ENCODE measurements around the gene GSKIP. TPM values are rescaled to one million over a fixed set of nuclear protein-coding genes. Genes with fewer than 3 reads are reported as not detected.
"Not testable (repeated sequence)": the region's sequence is repeated elsewhere in the genome, so short reads cannot be mapped to it uniquely, and the experiment has no call there.

The GSKIP gene
- 10 to 100 TPM; 16.0 to 24.7 TPM for total RNA-seq

- H3K36me3 Mint-ChIP-seq = peaks cover 9 to 23% of the 10 kb centered on the region in 2 donors
- DNase-seq (ENCODE audit: low spot score in 2 of 2) (peak; percentile 97), ATAC-seq (peak; percentile 85)
- H3K9me3 Mint-ChIP-seq = no peaks in the 10 kb centered on the region
- H3K27ac Mint-ChIP-seq = peak within 1 kb of the TSS; percentile 93 to 96
Measured at GRCh38 chr14:96362965-96363750, at the start of gene GSKIP, which contains the start of gene ATG2B. GSKIP (plus strand) TSS chr14:96363526; CDS start chr14:96382248, 18,722 bp downstream. ATG2B (minus strand) TSS chr14:96363341; CDS start chr14:96362976, 365 bp downstream.

DNA sequence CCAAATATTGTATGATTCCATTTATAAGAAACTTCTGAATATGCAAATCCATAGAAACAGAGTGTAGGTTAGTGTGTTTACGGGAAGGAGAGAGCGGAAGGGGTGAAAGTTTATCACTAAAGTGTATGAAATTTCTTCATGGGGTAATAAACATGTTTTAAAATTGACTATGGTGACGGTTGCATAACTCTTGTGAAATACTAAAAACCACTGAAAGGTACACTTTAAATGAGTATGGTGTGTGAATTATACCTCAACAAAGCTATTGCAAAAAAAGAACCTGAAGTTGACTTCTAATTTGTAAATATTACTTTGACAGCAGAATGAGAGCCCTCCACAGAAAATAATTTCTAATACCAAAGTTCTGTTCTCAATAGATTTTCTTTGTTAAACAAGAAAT is 47.2 kb upstream of the GSKIP start:
- Mint-ChIP-seq H3K27ac (no peak overlapping the region), H3K9me3 (no peaks in the 10 kb centered on the region), H3K36me3 (peaks cover 0 to 5% of the 10 kb centered on the region in 2 donors)
- ATAC-seq (no peak), DNase-seq (ENCODE audit: low spot score in 2 of 2) (no peak)

DNA sequence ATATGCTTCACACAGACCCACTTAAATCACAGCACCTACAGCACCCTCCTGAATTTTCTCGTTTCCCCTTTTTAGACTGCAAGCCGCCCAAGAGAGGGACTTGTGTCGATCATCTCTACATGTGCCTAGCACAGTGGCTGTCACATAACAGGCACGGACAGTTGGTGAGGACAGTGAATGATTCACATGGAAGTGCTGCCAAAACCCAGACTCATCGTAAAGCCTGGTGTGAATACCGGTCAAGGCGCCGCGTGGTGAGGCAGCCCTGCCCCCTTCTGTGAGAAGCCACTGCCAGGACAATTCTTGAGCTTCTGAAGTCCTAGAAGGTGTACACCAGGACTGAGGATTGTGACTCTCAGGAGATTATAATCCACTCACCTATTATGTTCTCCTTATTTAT is 44.5 kb upstream of the GSKIP start:
- no peaks in the 10 kb centered on the region for H3K9me3 Mint-ChIP-seq
- H3K27ac Mint-ChIP-seq = no peak overlapping the region
- H3K36me3 Mint-ChIP-seq = peaks cover 0 to 5% of the 10 kb centered on the region in 2 donors
- no peak for ATAC-seq
- no peak for DNase-seq (ENCODE audit: low spot score in 2 of 2)

GRCh38 chr14:96320605-96321004 is 42.7 kb upstream of the GSKIP start:
- no peak overlapping the region for H3K27ac Mint-ChIP-seq
- H3K9me3 Mint-ChIP-seq = no peaks in the 10 kb centered on the region
- peaks cover 0 to 5% of the 10 kb centered on the region in 2 donors for H3K36me3 Mint-ChIP-seq
- ATAC-seq (peak; percentile 44 to 89), DNase-seq (ENCODE audit: low spot score in 2 of 2) (no peak)

DNA sequence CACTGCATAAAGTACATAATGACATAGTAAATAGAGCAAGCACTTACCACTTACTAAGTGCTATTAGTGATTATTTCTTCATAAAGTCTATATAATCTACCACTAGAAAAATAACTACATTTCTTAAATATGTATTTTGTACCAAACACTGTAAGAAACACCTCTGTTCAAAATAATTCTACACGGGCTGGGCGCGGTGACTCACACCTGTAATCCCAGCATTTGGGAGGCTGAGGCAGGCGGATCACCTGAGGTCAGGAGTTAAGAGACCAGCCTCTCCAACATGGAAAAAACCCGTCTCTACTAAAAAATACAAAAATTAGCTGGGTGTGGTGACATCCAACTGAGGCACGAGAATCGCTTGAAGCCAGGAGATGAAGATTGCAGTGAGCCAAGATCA is 39.1 kb upstream of the GSKIP start:
- DNase-seq (ENCODE audit: low spot score in 2 of 2) = no peak
- H3K27ac Mint-ChIP-seq = no peak overlapping the region
- H3K36me3 Mint-ChIP-seq = no peaks in the 10 kb centered on the region
- no peak for ATAC-seq
- no peaks in the 10 kb centered on the region for H3K9me3 Mint-ChIP-seq

DNA sequence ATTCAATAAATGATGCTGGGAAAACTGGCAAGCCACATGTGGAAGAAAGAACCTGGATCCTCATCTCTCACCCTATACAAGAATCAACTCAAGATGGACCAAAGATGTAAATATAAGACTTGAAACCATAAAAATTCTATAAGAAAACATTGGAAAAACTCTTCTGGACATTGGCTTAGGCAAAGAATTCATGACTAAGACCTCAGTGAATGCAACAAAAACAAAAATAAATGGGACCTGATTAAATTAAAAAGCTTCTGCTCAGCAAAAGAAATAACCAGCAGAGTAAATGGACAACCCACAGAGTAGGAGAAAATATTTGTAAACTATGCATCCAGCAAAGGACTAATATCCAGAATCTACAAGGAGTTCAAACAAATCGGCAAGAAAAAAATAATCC is 24.8 kb upstream of the GSKIP start:
- ATAC-seq (no peak), DNase-seq (ENCODE audit: low spot score in 2 of 2) (no peak)
- Mint-ChIP-seq H3K27ac (no peak overlapping the region), H3K36me3 (peaks cover 0 to 4% of the 10 kb centered on the region in 2 donors), H3K9me3 (no peaks in the 10 kb centered on the region)

GRCh38 chr14:96341323-96341722 is 22.0 kb upstream of the GSKIP start:
- no peak for DNase-seq (ENCODE audit: low spot score in 2 of 2)
- ATAC-seq = no peak
- H3K36me3 Mint-ChIP-seq = peaks cover 0 to 4% of the 10 kb centered on the region in 2 donors
- H3K9me3 Mint-ChIP-seq = no peaks in the 10 kb centered on the region
- H3K27ac Mint-ChIP-seq = no peak overlapping the region

GRCh38 chr14:96345669-96346068 is 17.7 kb upstream of the GSKIP start:
- no peak for ATAC-seq
- Mint-ChIP-seq H3K27ac (no peak overlapping the region), H3K36me3 (no peaks in the 10 kb centered on the region)

DNA sequence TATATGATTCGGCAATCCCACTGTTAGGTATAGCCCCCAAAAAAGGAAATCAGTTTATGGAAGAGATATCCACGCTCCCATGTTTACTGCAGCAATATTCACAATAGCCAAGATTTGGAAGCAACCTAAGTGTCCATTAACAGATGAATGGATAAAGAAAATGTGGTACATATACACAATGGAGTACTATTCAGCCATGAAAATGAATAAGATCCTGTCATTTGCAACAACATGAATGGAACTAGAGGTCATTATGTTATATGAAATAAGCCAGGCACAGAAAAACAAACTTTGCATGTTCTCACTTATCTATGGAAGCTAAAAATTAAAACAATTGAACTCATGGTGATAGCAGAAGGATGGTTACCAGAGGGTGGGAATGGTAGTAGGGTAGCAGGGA is 15.4 kb upstream of the GSKIP start:
- not testable (repeated sequence) for H3K36me3 Mint-ChIP-seq; H3K27ac Mint-ChIP-seq; H3K9me3 Mint-ChIP-seq; ATAC-seq; DNase-seq (ENCODE audit: low spot score in 2 of 2)

More at GRCh38 chr14:96345669-96346068, 17.7 kb upstream of the GSKIP start:
- no peaks in the 10 kb centered on the region for H3K9me3 Mint-ChIP-seq
- no peak for DNase-seq (ENCODE audit: low spot score in 2 of 2)

GRCh38 chr14:96349286-96350075 is 13.8 kb upstream of the GSKIP start:
- peak overlapping the region; percentile 2 for H3K27ac Mint-ChIP-seq
- no peaks in the 10 kb centered on the region for H3K9me3 Mint-ChIP-seq
- ATAC-seq = peak; percentile 31 to 76
- H3K36me3 Mint-ChIP-seq = peaks cover 0 to 6% of the 10 kb centered on the region in 2 donors
- DNase-seq (ENCODE audit: low spot score in 2 of 2) = no peak

DNA sequence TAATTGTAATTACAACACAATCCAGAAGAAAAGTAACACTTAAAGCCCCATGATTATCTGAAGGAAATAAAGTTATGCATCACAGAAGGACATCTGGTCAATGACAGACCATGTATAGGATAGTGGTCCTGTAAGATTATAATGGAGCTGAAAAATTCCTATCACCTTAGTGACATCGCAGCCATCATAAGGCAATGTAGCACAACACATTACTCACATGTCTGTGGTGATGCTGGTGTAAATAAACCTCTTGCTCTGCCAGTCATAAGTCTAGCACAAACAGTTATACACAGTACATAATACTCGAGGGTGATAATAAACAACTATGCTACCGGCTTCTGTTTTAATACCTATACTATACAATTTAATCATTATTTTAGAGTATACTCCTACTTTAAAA is 11.3 kb upstream of the GSKIP start:
- Mint-ChIP-seq H3K9me3 (no peaks in the 10 kb centered on the region), H3K27ac (no peak overlapping the region), H3K36me3 (peaks cover 0 to 14% of the 10 kb centered on the region in 2 donors)
- DNase-seq (ENCODE audit: low spot score in 2 of 2) (no peak), ATAC-seq (no peak)

DNA sequence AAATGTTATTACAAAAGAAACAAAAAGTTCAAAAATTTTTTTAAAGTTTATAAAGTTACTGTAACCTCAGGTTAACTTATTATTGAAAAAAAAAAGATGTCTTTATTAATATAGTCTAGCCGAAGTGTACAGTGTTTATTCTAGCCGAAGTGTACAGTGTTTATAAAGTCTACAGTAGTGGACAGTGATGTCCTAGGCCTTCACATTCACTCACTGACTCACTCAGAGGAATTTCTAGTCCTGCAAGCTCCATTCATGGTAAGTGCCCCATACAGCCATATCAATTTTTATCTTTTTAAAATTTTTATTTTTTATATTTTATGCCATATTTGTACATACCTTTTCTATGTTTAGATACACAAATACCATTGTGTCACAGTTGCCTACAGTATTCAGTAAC is 10.6 kb upstream of the GSKIP start:
- ATAC-seq (no peak), DNase-seq (ENCODE audit: low spot score in 2 of 2) (no peak)
- H3K36me3 Mint-ChIP-seq = peaks cover 0 to 14% of the 10 kb centered on the region in 2 donors
- no peaks in the 10 kb centered on the region for H3K9me3 Mint-ChIP-seq
- no peak overlapping the region for H3K27ac Mint-ChIP-seq

- DNase-seq (ENCODE audit: low spot score in 2 of 2) (no peak), ATAC-seq (no peak)
- no peak overlapping the region for H3K27ac Mint-ChIP-seq
- peaks cover 0 to 14% of the 10 kb centered on the region in 2 donors for H3K36me3 Mint-ChIP-seq
- no peaks in the 10 kb centered on the region for H3K9me3 Mint-ChIP-seq
Measured at GRCh38 chr14:96354246-96354645, 9.1 kb upstream of the GSKIP start.

GRCh38 chr14:96357216-96357615 is 6.1 kb upstream of the GSKIP start:
- H3K36me3 Mint-ChIP-seq = peaks cover 5 to 23% of the 10 kb centered on the region in 2 donors
- no peaks in the 10 kb centered on the region for H3K9me3 Mint-ChIP-seq
- ATAC-seq (no peak), DNase-seq (ENCODE audit: low spot score in 2 of 2) (no peak)
- H3K27ac Mint-ChIP-seq = no peak overlapping the region

DNA sequence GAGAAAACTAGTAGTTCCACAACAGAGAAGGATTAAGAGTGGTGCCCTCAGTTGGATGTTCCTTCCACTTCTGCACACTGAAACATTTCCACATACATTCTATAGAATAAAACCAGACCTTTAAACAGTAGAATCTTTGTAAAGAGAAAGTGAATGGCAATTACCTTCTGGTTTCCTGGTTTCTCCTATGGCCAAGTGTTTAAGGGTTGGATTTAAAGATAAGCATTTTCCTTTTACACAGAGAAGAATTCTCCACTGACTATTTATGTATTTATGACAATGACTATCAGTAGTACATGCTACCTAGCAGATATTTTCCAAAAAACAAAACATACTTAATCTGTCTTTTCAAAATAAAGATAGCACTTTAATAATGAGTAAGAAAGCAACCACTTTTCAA is 3.4 kb upstream of the GSKIP start:
- Mint-ChIP-seq H3K9me3 (no peaks in the 10 kb centered on the region), H3K36me3 (peaks cover 12 to 22% of the 10 kb centered on the region in 2 donors), H3K27ac (no peak overlapping the region)
- ATAC-seq (no peak), DNase-seq (ENCODE audit: low spot score in 2 of 2) (no peak)

GRCh38 chr14:96362071-96362964 is 1.0 kb upstream of the GSKIP start:
- Mint-ChIP-seq H3K27ac (peak overlapping the region; percentile 93 to 96), H3K9me3 (no peaks in the 10 kb centered on the region)

More at GRCh38 chr14:96362071-96362964, 1.0 kb upstream of the GSKIP start:
- ATAC-seq (peak; percentile 30 to 50), DNase-seq (ENCODE audit: low spot score in 2 of 2) (peak; percentile 51 to 55)
- peaks cover 9 to 23% of the 10 kb centered on the region in 2 donors for H3K36me3 Mint-ChIP-seq
